Epithelial cell of esophagus (primary cell): Measurements from ENCODE around the gene CIROP.

Experiments
- DNase-seq: peaks from one replicate; pipeline ENCODE4 v3.0.0; 2010; ENCODE audit warnings: low read depth
- H3K4me3 ChIP-seq: 2 replicates; pipeline ENCODE4 v1.5.1; 2011; ENCODE audit warnings: mild to moderate bottlenecking, low read length, control low read depth
- TF ChIP-seq, protein P1 (sequence below): IDR thresholded peaks from 2 replicates; pipeline ENCODE4 v1.5.1; 2011; ENCODE audit warnings: low read depth, mild to moderate bottlenecking, low read length, control low read depth, inconsistent platforms; ENCODE audit not compliant: insufficient read depth; ENCODE audit errors: missing control alignments

CIROP gene

DNA sequence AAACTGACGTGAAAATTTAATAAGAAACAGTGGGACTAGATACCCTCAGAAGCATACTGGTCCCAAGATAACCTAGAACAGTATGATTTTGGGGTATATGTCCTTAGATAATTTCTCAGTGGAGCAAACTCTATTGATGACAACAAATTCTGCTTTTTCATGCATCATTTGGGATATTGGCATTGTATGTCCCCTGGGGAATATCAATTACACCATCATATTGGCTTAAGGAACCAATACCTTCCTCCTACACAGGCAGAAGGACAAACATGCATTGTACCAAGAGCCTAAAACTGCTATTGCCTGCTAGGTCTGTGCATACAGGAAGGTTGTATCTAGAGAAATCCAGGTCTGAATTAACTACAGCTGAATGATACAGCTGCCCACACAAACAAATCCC is 29.9 kb downstream of the CIROP start:
- no peak for DNase-seq
- TF ChIP-seq, protein P1, sequence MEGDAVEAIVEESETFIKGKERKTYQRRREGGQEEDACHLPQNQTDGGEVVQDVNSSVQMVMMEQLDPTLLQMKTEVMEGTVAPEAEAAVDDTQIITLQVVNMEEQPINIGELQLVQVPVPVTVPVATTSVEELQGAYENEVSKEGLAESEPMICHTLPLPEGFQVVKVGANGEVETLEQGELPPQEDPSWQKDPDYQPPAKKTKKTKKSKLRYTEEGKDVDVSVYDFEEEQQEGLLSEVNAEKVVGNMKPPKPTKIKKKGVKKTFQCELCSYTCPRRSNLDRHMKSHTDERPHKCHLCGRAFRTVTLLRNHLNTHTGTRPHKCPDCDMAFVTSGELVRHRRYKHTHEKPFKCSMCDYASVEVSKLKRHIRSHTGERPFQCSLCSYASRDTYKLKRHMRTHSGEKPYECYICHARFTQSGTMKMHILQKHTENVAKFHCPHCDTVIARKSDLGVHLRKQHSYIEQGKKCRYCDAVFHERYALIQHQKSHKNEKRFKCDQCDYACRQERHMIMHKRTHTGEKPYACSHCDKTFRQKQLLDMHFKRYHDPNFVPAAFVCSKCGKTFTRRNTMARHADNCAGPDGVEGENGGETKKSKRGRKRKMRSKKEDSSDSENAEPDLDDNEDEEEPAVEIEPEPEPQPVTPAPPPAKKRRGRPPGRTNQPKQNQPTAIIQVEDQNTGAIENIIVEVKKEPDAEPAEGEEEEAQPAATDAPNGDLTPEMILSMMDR = no peak
- H3K4me3 ChIP-seq = no peak overlapping the region

DNA sequence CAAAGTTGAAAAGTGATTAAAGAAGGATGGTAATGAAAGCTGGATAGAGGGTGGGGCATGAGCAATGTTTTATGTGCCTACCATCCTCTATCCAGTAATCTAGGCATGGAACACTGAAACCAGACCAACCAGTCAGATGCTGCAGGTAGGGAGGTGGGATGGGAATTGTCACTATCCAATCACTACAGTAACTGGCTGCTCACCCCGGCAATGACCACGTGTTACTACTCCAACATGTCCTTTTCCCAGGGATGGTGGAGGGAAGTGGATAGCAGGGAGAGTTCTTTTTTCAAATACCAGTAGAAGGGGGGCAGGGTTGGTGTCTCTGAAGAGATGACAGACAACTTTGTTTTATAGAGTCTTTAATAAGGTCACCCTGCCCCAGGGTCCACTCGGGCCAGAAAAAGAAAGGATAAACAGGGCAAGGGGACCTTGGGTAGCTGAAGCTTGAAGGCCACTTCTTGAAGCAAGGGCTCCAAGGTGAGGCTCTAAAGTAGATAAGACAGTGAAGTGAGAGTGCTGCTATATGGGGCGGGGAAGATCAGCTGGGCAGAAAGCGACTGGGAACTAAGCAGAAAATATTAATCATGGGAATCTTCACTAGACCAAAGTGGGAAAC is 32.8 kb downstream of the CIROP start:
- DNase-seq = peak; percentile 82
- peak overlapping the region; percentile 92 for H3K4me3 ChIP-seq
- TF ChIP-seq, protein P1 = no peak

DNA sequence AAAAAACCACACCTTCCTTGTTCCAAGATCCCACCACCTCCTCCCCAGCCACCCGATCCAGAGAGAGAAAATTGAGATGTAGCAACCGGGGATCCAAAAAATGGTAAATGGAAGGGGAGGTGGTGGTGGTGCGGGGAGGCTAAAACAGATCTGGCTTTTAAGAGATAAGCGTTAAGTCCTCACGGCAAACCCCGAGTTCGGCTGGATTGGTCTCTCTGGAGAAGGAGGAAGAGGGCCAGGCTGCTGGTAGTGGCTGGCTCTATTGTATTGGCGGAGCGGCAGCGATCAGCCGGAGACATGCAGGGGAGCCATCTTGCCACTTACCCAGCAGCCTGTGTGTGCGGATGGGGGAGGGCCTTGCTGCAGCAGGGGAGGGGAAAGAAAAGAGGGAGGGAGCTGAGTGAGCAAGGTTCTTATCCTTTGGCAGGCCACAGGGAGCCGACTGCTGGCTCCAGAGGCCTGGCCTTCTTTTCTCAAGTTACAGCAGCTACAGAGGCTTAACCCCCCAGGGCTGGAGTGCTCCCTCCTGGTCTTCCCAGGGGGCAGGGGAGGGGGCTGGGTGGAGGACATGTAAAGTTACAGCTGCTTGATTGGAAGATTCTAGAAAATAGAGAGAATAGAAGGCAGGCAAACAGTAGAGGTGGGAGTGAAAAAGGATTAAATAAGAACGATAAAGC is 33.4 kb downstream of the CIROP start:
- H3K4me3 ChIP-seq = peak overlapping the region; percentile 92
- TF ChIP-seq, protein P1 = no peak
- DNase-seq = peak; percentile 92

DNA sequence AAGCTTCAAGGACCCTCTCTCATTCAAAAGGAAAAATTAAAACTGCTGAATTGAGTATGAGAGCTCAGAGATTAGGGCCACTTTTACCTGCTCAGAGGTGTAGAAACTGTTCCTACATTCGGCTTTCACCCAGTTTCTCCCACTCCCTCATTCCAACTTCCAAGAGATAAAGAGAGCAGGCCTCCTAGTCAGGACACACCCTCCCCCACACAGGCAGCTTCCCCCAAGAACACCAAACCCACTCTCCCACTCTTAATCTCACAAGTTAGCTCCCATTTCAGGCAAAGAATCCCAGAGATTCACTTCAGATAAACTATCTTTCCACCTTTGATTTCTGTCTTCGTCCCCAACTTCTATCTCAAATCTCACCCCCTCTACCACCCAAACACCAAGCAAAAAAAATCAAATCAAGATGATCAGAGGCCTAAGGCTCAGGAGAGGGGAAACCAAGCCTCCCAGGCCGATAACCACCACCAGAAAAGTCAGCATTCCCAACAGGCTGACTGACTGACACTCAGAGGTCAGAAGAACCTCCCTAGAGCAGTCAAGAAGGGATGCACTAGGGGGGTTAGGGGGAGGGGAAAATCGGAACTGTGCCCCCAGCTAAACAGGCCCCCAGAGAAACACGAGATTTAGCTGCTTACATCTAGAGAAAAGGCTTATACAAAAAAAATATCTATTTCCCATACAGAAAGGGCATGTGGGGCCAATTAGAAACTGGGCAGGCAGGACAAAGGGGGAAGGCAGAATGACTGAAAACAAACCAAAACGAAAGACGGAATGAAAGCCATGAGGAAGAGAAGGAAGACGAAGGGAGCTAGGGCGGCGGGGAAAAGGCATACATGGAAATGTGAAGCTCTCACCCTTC is 34.3 kb downstream of the CIROP start:
- peak overlapping the region; percentile 92 for H3K4me3 ChIP-seq
- TF ChIP-seq, protein P1 = no peak
- DNase-seq = no peak

DNA sequence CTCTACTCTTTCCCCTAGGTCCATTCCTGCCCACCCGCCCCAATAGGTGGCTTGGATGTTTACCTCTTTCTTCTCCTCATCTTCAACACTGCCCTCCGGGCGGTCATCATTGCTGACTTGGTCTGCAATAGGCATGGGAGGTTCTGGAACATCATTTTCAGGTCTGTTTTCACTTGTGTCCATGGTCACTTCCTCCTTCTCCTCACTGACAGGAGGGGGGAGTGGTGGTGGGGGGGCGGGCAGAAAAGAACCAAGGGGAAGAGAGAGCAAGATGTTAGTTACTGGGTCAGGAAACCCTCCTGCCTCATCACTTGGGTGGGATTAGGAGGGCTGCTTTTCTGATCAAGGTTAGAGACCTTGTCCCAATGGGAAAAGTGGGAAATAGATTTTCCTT is 35.4 kb downstream of the CIROP start:
- TF ChIP-seq, protein P1 = no peak
- no peak overlapping the region for H3K4me3 ChIP-seq
- no peak for DNase-seq

DNA sequence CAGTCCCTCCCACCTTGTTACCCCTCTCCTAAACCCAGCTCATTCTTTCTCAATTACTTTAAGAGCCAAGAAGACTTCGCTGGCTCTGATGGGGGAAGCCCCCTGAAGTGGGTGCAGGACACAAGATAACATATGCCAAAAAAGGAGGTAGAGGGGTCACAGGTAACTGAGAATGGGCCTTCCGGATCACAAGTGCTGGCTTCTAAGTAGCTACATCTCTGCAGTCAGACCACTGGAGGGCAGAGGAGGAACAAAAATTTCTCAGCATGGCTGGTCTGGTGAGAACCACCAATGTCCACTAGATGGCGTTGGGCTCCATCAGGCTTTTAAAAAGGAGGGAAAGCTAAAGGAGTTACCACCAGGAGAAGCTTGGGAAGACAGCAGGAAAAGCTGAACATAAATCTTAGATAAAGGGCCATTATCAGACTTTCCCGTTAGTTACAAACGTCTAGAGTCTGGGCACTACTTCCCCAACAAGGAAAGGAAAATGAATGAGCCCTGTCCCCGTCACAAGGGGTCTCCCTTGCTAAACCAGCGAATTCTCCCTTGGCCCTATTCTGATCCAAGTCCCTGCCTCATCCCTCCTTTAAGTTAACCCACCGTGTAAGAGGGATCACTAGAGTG is 35.9 kb downstream of the CIROP start:
- TF ChIP-seq, protein P1 = peak; percentile 100
- no peak overlapping the region for H3K4me3 ChIP-seq
- peak; percentile 94 for DNase-seq
